Small intestine (tissue), 7 donors: Measurements from ENCODE around the gene WDSUB1. TPM values are rescaled to one million over a fixed set of nuclear protein-coding genes. Genes with fewer than 3 reads are reported as not detected.

ENCODE experiments used
- DNase-seq, 2 donors: peaks; one replicate each; pipeline versions ENCODE4 v3.0.0 to v3.0.0-alpha.2; 2013
- FAIRE-seq: peaks from 2 replicates; lab custom pipeline; 2012; peaks lifted over from hg19 to GRCh38; lab: Jason Lieb, UNC
- H3K27ac ChIP-seq, 3 donors: one replicate each; pipeline ENCODE4 v1.5.1; 2013; ENCODE audit warnings: low read length in 2 of 3, mild to moderate bottlenecking in 2 of 3, control low read depth in 1 of 3, inconsistent platforms in 1 of 3, low read depth in 1 of 3, moderate library complexity in 1 of 3
- H3K27me3 ChIP-seq, 3 donors: one replicate each; pipeline ENCODE4 v1.6.1; 2013; ENCODE audit warnings: low read length in 3 of 3, inconsistent platforms in 1 of 3; ENCODE audit not compliant: control insufficient read depth in 3 of 3, insufficient read depth in 3 of 3
- H3K36me3 ChIP-seq, 3 donors: one replicate each; pipeline ENCODE4 v1.6.1; 2013; ENCODE audit warnings: low read length in 3 of 3, inconsistent platforms in 1 of 3, low read depth in 1 of 3, mild to moderate bottlenecking in 1 of 3, moderate library complexity in 1 of 3; ENCODE audit not compliant: control insufficient read depth in 3 of 3, insufficient read depth in 2 of 3
- H3K4me1 ChIP-seq, 3 donors: one replicate each; pipeline ENCODE4 v1.6.1; 2013; ENCODE audit warnings: low read length in 2 of 3, inconsistent platforms in 1 of 3, low read depth in 1 of 3, mild to moderate bottlenecking in 1 of 3, moderate library complexity in 1 of 3; ENCODE audit not compliant: control insufficient read depth in 3 of 3, insufficient read depth in 2 of 3
- H3K4me3 ChIP-seq, 3 donors: one replicate each; pipeline ENCODE4 v1.5.1; 2013; ENCODE audit warnings: low read length in 3 of 3, control low read depth in 1 of 3, inconsistent platforms in 1 of 3, low read depth in 1 of 3, mild to moderate bottlenecking in 1 of 3, moderate library complexity in 1 of 3
- H3K9me3 ChIP-seq, 2 donors: one replicate each; pipeline ENCODE4 v1.6.1; 2013; ENCODE audit warnings: low read depth in 1 of 2, low read length in 1 of 2; ENCODE audit not compliant: control insufficient read depth in 2 of 2, insufficient read depth in 1 of 2
- WGBS, 3 donors: extraction: QIAGEN DNeasy Blood & Tissue Kit; methylation state at CpG; one replicate each; pipeline ENCODE4 v1.1.7; 2013; 5-methylcytosine and 5-hydroxymethylcytosine counted together
- polyA plus RNA-seq, 4 donors: library from polyadenylated mRNA; stranded (reverse) in 3 of 4; unstranded in 1 of 4; fragments of 200-250 nt in 3 of 4; fragments of 120-200 nt in 1 of 4; gene quantifications; one replicate each; pipeline versions ENCODE4 v1.2.1 to v1.2.3, GENCODE V29; 2013
- donor health status: healthy with polysubstance abuse.
- donor health status: control.
- donor health status: control.
- donor health status: Bipolar disorder and iron deficiency.
- donor health status: healthy.

WDSUB1 gene
- polyA plus RNA-seq, 4 donors: 7.0 to 14.6 (median 8.5) TPM

DNA sequence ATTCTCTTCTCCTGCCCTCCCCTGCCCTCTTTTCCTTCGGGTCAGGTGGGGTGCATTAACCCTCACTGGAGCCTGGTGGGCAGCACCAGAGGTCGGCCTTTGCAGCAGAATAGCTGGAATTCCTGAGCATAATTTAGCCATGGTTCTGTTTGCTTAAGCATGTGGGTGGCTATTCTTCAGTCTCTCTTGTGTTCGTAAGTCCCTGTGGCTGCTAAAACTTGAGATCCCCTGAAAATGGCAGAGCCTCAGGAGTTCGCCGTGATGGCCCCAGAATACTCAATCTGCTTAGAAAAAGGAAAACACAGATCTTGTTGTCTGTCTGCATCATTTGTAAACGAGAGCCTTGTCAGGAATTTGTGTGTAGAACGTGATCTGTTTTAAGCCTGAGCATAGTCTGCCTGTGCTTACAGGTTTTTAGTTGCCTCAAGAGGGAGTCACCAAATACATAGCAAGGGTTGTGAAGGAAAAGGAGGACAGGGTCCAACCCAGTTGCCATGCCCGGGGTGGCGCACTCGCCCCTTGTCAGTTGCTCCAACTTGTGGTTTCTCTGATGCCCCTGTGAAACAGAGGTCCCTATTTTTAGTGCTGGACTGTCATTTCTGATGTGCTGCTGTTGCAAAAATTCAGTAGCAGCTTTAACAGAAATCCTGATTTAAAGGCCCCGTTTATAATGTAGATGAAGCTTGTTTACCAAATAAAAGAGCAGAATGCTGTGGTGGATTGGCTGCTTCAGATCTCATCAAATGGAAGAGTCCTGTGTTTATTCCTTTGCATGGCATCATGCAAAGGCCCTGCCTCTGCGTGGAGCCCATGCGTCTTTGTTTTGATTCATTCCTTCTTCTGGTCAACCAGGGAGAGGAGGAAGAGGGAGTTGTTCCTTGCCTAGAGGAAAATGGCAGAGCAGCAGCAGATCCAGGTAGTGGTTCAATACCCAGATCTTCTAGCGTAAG is 74.8 kb downstream of the WDSUB1 start:
- DNase-seq (peak in 1 of 2 donors; percentile 35), FAIRE-seq (no peak)
- Histone ChIP-seq H3K27ac (no peak overlapping the region), H3K36me3 (peaks cover 0 to 42% (median 0%) of the 10 kb centered on the region in 3 donors), H3K27me3 (no peaks in the 10 kb centered on the region), H3K4me1 (no peaks in the 10 kb centered on the region), H3K4me3 (no peak overlapping the region), H3K9me3 (peaks cover 0 to 4% of the 10 kb centered on the region in 2 donors)
- 74 to 90% (median 85%) methylated on average over 14 of the region's 14 CpGs for WGBS, 3 donors

DNA sequence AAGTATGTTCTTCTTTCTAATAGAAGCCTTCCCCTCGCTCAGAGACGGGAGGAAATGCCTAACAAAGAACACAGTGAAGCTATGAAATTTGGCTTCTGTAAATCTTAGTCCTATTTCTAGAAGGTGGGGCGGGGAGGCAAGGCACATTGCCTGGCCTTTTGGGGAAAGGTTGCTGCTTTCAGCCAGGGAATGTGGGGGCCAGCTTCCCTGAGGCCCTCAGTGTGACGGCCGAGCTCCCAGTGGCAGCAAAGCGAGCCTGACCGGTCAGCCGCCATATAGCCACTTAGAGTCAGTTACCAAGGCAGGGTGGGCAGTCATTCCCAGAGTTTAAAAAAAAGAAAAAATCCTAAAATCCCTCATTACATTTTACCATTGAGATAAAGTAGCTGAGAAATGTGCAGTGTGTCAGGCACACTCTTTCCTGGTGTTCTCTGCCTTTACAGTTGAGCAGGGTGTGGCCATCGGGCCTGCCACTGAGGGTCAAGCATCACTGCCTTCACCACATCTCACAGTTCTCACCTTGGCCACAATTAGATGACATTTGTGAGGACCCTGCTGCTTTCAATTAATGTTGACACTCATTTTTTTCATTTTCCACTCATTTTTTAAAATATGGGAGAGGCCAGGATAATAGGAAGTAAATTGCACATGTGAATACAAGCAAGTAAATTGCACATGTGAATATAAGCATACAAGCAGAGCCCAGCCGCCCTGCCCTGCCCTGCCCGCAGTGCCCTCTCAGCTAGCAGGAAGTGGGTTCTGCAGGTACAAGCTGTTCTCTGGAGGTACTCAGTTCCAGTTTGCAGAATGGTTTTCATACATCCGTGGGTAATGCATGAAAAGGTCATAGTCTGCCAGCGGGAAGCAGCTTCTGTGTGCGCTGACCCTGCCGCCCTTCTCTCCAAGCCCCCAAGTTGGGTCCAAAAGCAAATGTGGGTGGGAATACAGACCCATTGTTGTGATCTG is 76.9 kb downstream of the WDSUB1 start:
- Histone ChIP-seq H3K9me3 (no peaks in the 10 kb centered on the region), H3K36me3 (peaks cover 0 to 34% (median 3%) of the 10 kb centered on the region in 3 donors), H3K27ac (peak overlapping the region in 1 of 3 donors; percentile 41), H3K4me1 (no peaks in the 10 kb centered on the region), H3K27me3 (no peaks in the 10 kb centered on the region), H3K4me3 (no peak overlapping the region)
- FAIRE-seq (no peak), DNase-seq (peak in 1 of 2 donors; percentile 58)
- WGBS, 3 donors: 82 to 87% (median 84%) methylated on average over 15 of the region's 15 CpGs

DNA sequence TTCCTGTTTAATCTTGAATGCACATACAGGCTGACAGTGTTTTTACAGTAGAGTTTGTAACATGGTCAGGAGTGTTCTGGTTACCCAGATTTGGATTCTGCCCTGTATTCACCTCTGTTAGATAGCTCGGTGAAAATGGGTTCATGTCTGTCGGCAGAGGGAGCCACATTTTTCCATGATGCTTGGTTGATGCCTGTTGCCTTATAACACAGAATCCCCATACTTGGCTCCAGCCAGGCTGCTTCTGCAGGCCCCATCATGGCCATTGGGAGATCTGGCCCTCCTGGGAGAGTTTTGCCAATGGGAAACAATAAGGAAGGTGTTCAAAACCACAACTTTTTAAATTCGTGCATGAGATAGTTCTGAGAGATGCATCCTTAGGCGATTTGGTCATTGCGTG is 78.1 kb downstream of the WDSUB1 start:
- WGBS, 3 donors: 80 to 96% (median 95%) methylated on average over 5 of the region's 5 CpGs
- Histone ChIP-seq H3K27ac (no peak overlapping the region), H3K36me3 (peaks cover 0 to 34% (median 3%) of the 10 kb centered on the region in 3 donors), H3K4me3 (no peak overlapping the region), H3K27me3 (no peaks in the 10 kb centered on the region), H3K4me1 (no peaks in the 10 kb centered on the region), H3K9me3 (no peaks in the 10 kb centered on the region)
- FAIRE-seq (no peak), DNase-seq (no peak)

DNA sequence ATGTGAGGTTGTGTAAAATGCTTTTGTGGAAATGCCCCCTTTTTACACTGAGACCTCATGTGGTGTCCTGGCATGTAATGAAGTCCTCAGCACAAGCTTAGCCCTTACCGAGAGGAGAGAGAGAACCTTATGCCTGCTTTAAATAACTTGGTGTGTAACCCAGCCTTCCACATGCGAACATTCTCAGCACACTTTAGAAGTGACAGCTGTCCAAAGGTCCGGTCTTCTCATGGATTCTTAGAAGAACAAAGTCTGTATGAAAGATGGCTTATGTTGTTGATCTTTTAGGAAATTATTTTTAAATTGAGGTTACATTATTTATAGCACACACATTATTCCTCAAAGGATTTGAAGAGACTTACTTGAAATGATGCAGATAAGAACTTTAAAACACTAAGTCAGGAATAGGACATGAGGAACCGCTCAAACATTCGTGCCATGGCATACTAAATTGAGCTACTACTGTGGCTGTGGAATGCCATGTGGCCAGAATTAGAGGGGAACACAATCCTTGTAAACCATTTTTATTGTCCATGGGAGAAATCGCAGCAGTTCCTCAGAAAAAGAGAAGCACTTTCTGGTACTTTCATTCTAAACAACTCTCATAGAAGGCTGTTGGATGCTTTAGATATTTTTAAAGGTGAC is 79.6 kb downstream of the WDSUB1 start:
- no peak for FAIRE-seq

DNA sequence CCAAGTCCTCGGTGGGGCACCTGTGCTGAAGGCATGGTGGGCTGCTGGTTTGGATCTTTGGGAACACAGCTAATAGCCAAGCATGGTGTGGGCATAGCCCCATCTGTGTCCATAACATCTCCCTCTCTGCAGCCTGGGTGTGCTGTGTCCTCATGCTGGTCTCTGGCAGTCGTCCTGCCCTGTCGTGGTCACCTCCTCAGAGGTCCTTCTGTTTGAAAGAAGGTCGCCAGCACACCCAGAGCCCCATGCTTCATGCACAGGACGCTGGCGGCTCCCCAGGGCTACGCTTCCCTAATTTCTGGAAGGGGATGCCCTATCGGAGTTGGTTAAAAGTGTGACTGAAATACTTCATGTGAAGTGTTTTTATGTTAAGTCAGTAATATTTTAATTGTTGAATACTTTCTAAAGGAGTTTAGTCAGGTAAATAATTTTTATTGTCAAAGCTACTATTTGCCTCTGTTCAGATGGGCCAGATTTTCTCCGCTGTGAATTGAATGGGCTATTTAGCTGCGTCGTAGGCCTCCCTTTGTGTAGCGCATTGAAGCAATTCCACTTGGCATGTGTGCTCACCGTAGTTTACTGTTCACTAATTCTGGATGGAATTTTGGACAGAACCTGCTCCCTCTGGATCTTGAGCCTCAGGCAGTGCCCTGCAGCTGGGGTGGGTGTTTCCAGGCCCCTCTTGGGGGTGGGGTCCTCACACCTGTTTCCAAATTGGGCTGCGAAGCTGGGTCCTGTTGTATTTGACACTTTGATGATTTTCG is 81.9 kb downstream of the WDSUB1 start:
- Histone ChIP-seq H3K9me3 (no peaks in the 10 kb centered on the region), H3K4me3 (no peak overlapping the region), H3K27me3 (no peaks in the 10 kb centered on the region), H3K36me3 (peaks cover 0 to 36% (median 8%) of the 10 kb centered on the region in 3 donors), H3K4me1 (no peaks in the 10 kb centered on the region), H3K27ac (no peak overlapping the region)
- WGBS, 3 donors: 92 to 93% (median 92%) methylated on average over 15 of the region's 15 CpGs
- FAIRE-seq (no peak), DNase-seq (no peak)

More for the DNA sequence above, 79.6 kb downstream of the WDSUB1 start:
- no peaks in the 10 kb centered on the region for H3K9me3 ChIP-seq
- H3K4me1 ChIP-seq: no peaks in the 10 kb centered on the region
- H3K4me3 ChIP-seq: no peak overlapping the region
- H3K27ac ChIP-seq: no peak overlapping the region
- 89 to 96% (median 91%) methylated on average over 6 of the region's 6 CpGs for WGBS, 3 donors
- H3K36me3 ChIP-seq: peaks cover 0 to 37% (median 3%) of the 10 kb centered on the region in 3 donors
- no peaks in the 10 kb centered on the region for H3K27me3 ChIP-seq
- no peak for DNase-seq

DNA sequence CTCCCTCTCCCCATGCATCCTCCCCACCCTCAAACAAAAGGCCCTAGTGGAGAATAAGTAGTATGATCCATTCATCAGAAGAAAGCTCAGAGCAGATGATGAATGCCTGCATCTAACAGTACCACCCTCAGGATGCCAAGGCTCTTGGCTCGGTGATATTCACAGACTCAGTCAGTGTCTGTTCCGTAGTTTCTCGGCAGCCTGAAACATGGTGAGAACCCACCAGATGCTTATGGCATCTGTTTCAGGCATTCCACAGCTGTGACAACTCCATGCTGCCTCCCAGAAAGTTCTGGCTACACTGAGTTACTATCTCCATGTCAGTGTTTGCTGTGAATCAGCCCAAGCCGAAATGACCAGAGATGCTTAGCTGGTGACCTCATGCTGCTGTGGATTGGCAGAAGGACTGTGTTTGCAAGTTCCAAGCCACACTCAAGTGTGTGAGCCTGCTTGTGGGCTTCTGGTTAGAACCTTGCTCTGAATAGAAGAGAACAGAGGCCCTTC is 83.9 kb downstream of the WDSUB1 start:
- peaks cover 0 to 34% (median 12%) of the 10 kb centered on the region in 3 donors for H3K36me3 ChIP-seq
- no peaks in the 10 kb centered on the region for H3K27me3 ChIP-seq
- no peak overlapping the region for H3K4me3 ChIP-seq
- peak overlapping the region in 1 of 3 donors; percentile 4 for H3K27ac ChIP-seq
- FAIRE-seq: no peak
- no peaks in the 10 kb centered on the region for H3K4me1 ChIP-seq
- WGBS, 3 donors: 64 to 94% (median 72%) methylated on average over 4 of the region's 4 CpGs
- no peaks in the 10 kb centered on the region for H3K9me3 ChIP-seq
- DNase-seq: peak in 1 of 2 donors; percentile 25

DNA sequence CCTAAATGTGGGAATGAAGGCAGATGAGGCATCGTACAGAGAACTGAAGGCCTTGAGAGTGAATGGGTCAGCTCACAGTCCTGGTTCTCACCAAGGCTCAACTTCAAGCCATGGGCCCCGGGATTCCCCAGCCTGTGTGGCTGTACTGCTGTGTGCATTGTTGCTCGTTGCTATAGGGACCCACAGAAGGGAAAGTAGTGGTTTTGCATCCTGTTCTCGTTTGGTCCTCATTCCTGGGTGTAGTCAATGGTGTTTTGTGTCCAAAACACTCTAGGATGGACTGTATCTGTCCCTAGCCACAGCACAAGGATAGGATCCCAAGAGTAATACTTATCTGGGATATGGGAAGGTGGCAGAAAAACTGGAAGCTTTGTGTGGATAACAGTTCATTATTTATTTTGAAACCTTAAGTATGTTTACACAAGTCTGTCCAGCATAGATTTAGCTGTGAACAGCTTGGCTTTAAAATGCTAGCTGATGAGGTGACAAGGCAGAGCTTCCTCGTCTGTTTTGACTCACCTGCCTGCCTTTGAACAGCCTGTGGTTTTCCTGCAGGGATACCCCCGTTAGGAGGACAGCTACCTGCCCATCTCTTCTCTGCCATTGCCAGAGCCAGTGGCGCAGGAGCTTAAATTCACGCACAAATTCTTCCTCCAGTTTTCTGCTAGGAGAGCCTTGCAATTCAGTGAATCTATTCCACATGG is 85.0 kb downstream of the WDSUB1 start:
- Histone ChIP-seq H3K27ac (no peak overlapping the region), H3K36me3 (peaks cover 0 to 37% (median 13%) of the 10 kb centered on the region in 3 donors), H3K27me3 (no peaks in the 10 kb centered on the region), H3K4me1 (no peaks in the 10 kb centered on the region), H3K4me3 (no peak overlapping the region), H3K9me3 (no peaks in the 10 kb centered on the region)
- no peak for FAIRE-seq
- WGBS, 3 donors: 61 to 77% (median 68%) methylated on average over 8 of the region's 8 CpGs
- peak in 1 of 2 donors; percentile 13 for DNase-seq
